Transverse colon (tissue), 4 donors: ENCODE results near the gene TH.

Experiments used
- CTCF ChIP-seq, 5 experiments: fragments of 200-600 bp in 3 of 5; fragments of 450-650 bp in 2 of 5; sonication (generic) in 3 of 5; IDR thresholded peaks; 1 replicate in 2 of 5; 2 replicates in 3 of 5; pipeline ENCODE4 v1.5.1; 2016 to 2017; ENCODE audit warnings: antibody characterized with exemption in 5 of 5, inconsistent platforms in 3 of 5, mild to moderate bottlenecking in 2 of 5, moderate library complexity in 1 of 5
- POLR2A ChIP-seq: fragments of 450-650 bp; IDR thresholded peaks from one replicate; pipeline ENCODE4 v1.6.1; 2016; ENCODE audit warnings: antibody characterized with exemption, mild to moderate bottlenecking, moderate library complexity
- POLR2AphosphoS5 ChIP-seq, 3 donors: sonication (generic); formaldehyde crosslinking; IDR thresholded peaks; one replicate each; pipeline ENCODE4 v1.6.1; 2016; ENCODE audit warnings: antibody characterized with exemption in 3 of 3

- no peak for TF ChIP-seq CTCF (IDR thresholded peaks at IDR 0.05)
- TF ChIP-seq POLR2A = no peak
- no peak for TF ChIP-seq POLR2AphosphoS5 (IDR thresholded peaks at IDR 0.05)
Observed at GRCh38 chr11:2197771-2198520, 26.3 kb upstream of the TH start.
